Measurements from ENCODE around the gene BRCA1. TPM values are rescaled to one million over a fixed set of nuclear protein-coding genes. Genes with fewer than 3 reads are reported as not detected.

Gene BRCA1
- total RNA-seq, 4 donors from 2014 or later, result 4.5 to 7.6 (median 5.8) TPM

GRCh38 chr17:43031666-43032065 lies 93.5 kb downstream of the BRCA1 start:
- DNase-seq (ENCODE audit: low spot score in 2 of 2), result no peak
- intact Hi-C loops (cut with DNase I; ENCODE audit: low total_unique reads), result no loop called here
- 85 to 89% methylated on average over 3 of the region's 3 CpGs for WGBS, 2 donors
- TF ChIP-seq POLR2A (IDR thresholded peaks at IDR 0.05), result no peak
- no peak for TF ChIP-seq CTCF (IDR thresholded peaks at IDR 0.05)
- H3K4me3 ChIP-seq (ENCODE audit: low read depth, poor library complexity, severe bottlenecking), result no peak overlapping the region

- 68 to 75% methylated on average over 6 of the region's 6 CpGs for WGBS, 2 donors
- DNase-seq (ENCODE audit: low spot score in 2 of 2), result no peak
- TF ChIP-seq POLR2A (IDR thresholded peaks at IDR 0.05) (no peak), CTCF (IDR thresholded peaks at IDR 0.05) (no peak)
- intact Hi-C loops (cut with DNase I; ENCODE audit: low total_unique reads), result no loop called here
- H3K4me3 ChIP-seq (ENCODE audit: low read depth, poor library complexity, severe bottlenecking), result no peak overlapping the region
Observed at GRCh38 chr17:43030137-43030767, 94.9 kb downstream of the BRCA1 start.

GRCh38 chr17:43028221-43028861 lies 96.8 kb downstream of the BRCA1 start:
- H3K4me3 ChIP-seq (ENCODE audit: low read depth, poor library complexity, severe bottlenecking), result no peak overlapping the region
- TF ChIP-seq POLR2A (IDR thresholded peaks at IDR 0.05) (no peak), CTCF (IDR thresholded peaks at IDR 0.05) (no peak)
- intact Hi-C loops (cut with DNase I; ENCODE audit: low total_unique reads), result loop anchor here (10.0 kb wide), 1 partner anchor 286 kb away; no protein-coding TSS in a partner anchor
- 79 to 86% methylated on average over 17 of the region's 17 CpGs for WGBS, 2 donors
- no peak for DNase-seq (ENCODE audit: low spot score in 2 of 2)

GRCh38 chr17:43027091-43028032 lies 97.8 kb downstream of the BRCA1 start:
- TF ChIP-seq POLR2A (IDR thresholded peaks at IDR 0.05), result no peak
- no peak for TF ChIP-seq CTCF (IDR thresholded peaks at IDR 0.05)
- WGBS, 2 donors, result 70 to 76% methylated on average over 9 of the region's 9 CpGs
- intact Hi-C loops (cut with DNase I; ENCODE audit: low total_unique reads), result loop anchor here (10.0 kb wide), 1 partner anchor 287 kb away; no protein-coding TSS in a partner anchor

GRCh38 chr17:43026595-43026994 lies 98.6 kb downstream of the BRCA1 start:
- TF ChIP-seq CTCF (IDR thresholded peaks at IDR 0.05), result no peak
- no peak for TF ChIP-seq POLR2A (IDR thresholded peaks at IDR 0.05)

More at GRCh38 chr17:43027091-43028032, 97.8 kb downstream of the BRCA1 start:
- H3K4me3 ChIP-seq (ENCODE audit: low read depth, poor library complexity, severe bottlenecking), result no peak overlapping the region
- no peak for DNase-seq (ENCODE audit: low spot score in 2 of 2)

More at GRCh38 chr17:43026595-43026994, 98.6 kb downstream of the BRCA1 start:
- DNase-seq (ENCODE audit: low spot score in 2 of 2), result no peak
- intact Hi-C loops (cut with DNase I; ENCODE audit: low total_unique reads), result loop anchor here (10.0 kb wide), 1 partner anchor 288 kb away; no protein-coding TSS in a partner anchor
- WGBS, 2 donors, result 71 to 77% methylated on average over 5 of the region's 5 CpGs
- H3K4me3 ChIP-seq (ENCODE audit: low read depth, poor library complexity, severe bottlenecking), result no peak overlapping the region

All from lower leg skin (tissue), 4 donors.